Measurements from ENCODE around the gene NLRC3.

Gene NLRC3

DNA sequence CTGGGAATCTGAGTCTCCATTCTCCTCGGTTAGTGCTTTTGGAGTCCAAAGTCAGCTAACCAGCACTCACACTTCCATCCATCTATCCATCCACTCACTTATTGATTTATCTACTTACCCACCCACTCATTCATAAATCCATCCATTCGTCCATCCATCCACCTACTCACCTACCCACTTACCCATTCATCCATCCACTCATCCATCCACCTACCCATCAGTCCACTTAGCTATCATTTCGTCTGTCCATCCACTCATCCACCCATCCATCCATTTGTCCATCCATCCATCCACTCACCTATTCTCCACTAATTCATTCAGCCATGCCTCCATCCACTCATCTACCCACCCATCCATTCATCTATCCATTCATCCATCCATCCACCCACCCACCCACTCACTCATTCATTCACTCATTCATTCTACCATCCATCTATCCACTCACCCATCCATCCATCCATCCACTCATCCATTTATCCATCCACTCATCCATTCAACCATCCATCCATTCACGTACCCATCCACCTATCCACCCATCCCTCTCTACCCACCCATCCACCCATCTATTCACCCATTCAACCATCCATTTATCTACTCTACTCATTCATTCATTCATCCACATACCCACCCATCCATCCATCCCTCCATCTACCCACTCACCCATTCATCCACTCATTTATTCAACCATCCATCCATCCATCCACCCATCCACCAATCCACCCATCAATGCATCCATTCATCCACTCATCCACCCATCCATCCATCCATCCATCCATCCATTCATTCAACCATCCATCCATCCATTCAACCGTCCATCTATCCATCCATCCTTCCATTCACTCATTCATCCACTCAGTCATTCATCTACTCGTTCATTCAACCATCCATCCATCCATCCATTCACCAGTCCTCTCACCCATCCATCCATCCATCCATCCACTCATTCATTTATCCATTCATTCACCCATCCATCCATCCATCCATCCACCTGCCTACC lies 26.1 kb downstream of the NLRC3 start:
- H3K27ac Mint-ChIP-seq, result peak overlapping the region; percentile 62
- peaks cover 24% of the 10 kb centered on the region for H3K36me3 Mint-ChIP-seq
- no peaks in the 10 kb centered on the region for H3K27me3 Mint-ChIP-seq
- no peaks in the 10 kb centered on the region for H3K9me3 Mint-ChIP-seq (ENCODE audit: low read depth)
- peaks cover 3% of the 10 kb centered on the region for H3K4me1 Mint-ChIP-seq (ENCODE audit: low read depth)
- no peak overlapping the region for H3K4me3 Mint-ChIP-seq

DNA sequence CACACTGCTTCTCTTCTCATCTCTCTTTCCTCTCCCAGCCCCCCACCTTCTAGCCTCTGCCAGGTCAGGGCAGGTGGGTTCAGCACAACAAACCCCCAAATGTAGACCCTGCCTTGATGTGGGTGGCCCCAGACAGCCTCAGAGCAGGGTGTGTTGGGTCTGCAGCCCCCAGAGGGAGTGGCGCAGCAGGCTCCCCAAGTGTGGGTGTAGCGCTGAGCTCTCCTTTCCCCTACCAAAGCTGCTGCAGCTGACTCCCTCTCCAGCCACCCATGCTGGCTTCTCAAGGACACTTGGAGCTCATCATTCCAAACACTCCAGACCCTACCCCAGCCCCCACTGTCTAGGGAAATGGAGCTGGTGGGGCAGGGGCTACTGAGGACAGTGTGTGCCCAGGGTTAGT lies 27.3 kb downstream of the NLRC3 start:
- H3K4me3 Mint-ChIP-seq, result no peak overlapping the region
- no peaks in the 10 kb centered on the region for H3K27me3 Mint-ChIP-seq
- H3K27ac Mint-ChIP-seq, result no peak overlapping the region
- H3K9me3 Mint-ChIP-seq (ENCODE audit: low read depth), result no peaks in the 10 kb centered on the region
- peaks cover 23% of the 10 kb centered on the region for H3K36me3 Mint-ChIP-seq
- peaks cover 3% of the 10 kb centered on the region for H3K4me1 Mint-ChIP-seq (ENCODE audit: low read depth)

DNA sequence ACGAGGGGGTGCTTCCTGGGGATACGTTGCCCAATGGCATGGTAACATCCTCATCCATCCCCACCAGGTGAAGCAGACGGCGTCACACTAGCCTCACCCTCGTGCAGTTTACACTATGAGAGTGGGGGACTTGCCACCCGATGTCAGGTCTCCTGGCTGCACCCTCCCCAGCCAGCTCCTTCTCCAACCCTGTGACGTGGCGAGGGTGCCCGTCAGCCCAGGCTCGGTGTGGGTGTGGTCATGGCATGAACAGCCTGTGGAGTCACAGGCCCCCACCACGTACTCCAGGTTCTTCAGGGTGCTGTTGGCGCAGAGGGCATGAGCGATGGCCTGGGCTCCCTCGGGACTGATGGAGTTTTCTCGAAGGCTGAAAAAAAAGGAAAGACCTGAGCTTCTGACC lies 28.3 kb downstream of the NLRC3 start:
- H3K9me3 Mint-ChIP-seq (ENCODE audit: low read depth), result no peaks in the 10 kb centered on the region
- no peaks in the 10 kb centered on the region for H3K27me3 Mint-ChIP-seq
- H3K4me1 Mint-ChIP-seq (ENCODE audit: low read depth), result no peaks in the 10 kb centered on the region
- H3K4me3 Mint-ChIP-seq, result no peak overlapping the region
- H3K27ac Mint-ChIP-seq, result no peak overlapping the region
- H3K36me3 Mint-ChIP-seq, result peaks cover 20% of the 10 kb centered on the region

DNA sequence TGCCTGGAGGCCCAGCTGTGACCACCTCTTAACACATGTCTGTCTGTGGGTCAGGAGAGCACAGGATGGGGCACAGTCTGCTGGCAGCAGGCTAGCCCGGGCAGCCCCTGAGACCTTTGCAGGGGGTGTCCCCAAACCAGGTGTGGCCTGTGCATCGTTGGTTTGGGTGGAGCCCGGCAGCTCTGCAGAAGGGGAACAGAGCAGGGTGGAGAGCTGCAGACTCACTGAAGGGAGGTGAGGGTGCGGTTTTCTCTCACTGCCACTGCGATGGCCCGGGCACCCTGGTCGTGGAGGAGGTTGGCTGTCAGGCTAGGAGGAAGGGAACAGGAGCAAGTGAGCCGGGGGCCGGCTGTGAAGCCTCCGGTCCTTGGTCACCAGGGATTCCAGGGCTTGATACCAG lies 28.8 kb downstream of the NLRC3 start:
- Mint-ChIP-seq H3K9me3 (ENCODE audit: low read depth) (no peaks in the 10 kb centered on the region), H3K4me3 (no peak overlapping the region), H3K27ac (no peak overlapping the region), H3K36me3 (peaks cover 20% of the 10 kb centered on the region), H3K27me3 (no peaks in the 10 kb centered on the region), H3K4me1 (ENCODE audit: low read depth) (no peaks in the 10 kb centered on the region)

DNA sequence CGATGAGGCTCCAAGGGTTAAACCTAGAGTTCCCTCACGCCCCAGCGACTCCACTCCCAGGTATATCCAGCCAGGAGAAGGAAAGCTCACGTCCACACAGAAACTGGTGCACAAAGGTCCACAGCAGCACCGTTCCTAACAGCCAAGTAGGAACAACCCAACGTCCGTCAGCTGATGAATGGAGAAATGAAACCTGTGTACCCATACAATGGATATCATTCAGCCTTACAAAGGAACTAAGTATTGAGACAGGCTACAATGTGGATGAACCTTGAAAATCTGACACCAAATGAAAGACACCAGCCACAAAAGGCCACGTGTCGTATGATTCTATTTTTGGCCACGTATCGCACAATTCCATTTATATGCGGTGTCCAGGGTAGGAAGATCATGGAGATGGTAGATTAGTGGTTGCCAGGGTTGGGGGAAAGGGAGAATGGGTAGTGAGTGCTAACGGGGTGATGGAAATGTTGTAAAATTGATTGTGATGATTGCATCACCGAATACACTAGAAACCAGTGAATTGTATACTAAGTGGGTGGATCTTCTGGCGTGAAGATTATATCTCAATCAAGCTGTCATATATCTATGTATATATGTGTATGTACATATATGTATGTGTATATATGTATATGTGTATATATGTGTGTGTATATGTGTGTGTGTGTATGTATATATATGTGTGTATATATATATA lies 30.1 kb downstream of the NLRC3 start:
- Mint-ChIP-seq H3K27me3 (no peaks in the 10 kb centered on the region), H3K4me3 (no peak overlapping the region), H3K4me1 (ENCODE audit: low read depth) (no peaks in the 10 kb centered on the region), H3K27ac (peak overlapping the region; percentile 50), H3K36me3 (peaks cover 19% of the 10 kb centered on the region), H3K9me3 (ENCODE audit: low read depth) (no peaks in the 10 kb centered on the region)

DNA sequence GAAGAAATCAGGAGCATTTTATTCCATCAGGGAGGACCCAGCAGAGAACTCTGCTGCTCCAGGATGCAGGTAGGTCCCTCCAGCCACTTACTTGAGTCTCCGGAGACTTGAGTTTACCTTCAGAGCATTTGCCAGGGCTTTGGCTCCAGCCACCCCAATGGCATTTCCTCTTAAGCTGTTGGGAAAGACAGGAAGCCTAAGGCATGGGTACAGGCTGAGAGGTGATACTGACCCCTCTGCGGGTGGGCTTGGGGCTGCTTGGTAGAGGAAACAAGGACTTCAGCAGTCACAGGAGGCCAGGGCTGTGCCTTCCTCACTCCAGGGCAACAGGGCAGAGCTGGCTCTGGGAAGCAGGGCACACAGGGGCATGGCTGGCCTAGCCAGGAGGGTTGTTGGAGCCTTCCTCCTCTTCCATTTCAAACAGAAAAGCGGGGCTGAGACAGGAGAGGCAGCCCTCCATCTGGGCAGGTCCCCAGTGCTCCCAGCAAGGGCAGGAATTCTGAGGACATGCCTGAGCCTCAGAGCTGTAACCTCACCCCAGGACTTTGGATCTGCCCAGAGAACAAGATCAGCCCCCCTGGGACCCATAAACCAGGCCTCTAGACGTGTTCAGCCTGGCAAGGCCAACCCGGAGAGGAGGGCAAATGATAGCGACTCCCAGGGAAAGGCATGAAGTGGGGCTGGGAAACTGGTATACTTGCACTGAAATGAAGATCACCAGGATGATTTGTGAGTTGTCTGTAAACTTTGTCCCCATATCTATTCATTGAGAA lies 34.4 kb downstream of the NLRC3 start:
- Mint-ChIP-seq H3K27ac (peak overlapping the region; percentile 61), H3K27me3 (no peaks in the 10 kb centered on the region), H3K9me3 (ENCODE audit: low read depth) (no peaks in the 10 kb centered on the region), H3K4me3 (no peak overlapping the region), H3K36me3 (peaks cover 3% of the 10 kb centered on the region), H3K4me1 (ENCODE audit: low read depth) (no peaks in the 10 kb centered on the region)

DNA sequence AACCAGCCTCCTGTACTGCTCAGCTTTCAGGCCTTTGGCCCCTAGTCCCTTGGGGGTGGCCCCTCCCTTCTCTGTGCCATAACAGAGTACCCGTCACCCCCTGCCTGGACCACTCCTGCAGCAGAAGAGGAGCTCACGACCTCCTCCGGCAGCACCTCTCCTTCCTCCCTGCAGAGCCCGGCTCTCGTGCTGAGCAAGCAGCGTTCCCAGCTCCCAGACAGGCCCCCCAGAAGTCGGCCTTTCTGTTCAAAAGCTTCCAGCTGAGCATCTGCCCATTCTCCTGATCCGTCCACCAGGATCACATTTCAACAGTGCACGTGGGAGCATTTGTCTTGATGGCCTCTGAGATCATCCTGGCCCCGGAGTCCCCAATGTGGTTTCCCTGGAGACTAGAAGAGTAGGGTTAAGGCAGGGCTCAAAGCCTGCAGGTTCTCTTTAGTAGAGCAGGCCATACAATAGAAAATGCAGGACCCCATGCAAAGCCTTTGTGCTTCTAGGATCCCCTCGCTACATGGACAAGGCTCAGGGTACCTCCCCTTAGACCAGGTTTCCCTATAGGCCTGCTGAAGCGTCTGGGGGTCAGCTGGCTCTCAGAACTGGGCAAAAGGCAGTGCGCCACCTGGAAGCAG lies 35.6 kb downstream of the NLRC3 start:
- Mint-ChIP-seq H3K4me1 (ENCODE audit: low read depth) (no peaks in the 10 kb centered on the region), H3K4me3 (no peak overlapping the region), H3K27ac (peak overlapping the region; percentile 47), H3K27me3 (no peaks in the 10 kb centered on the region), H3K36me3 (no peaks in the 10 kb centered on the region), H3K9me3 (ENCODE audit: low read depth) (no peaks in the 10 kb centered on the region)

DNA sequence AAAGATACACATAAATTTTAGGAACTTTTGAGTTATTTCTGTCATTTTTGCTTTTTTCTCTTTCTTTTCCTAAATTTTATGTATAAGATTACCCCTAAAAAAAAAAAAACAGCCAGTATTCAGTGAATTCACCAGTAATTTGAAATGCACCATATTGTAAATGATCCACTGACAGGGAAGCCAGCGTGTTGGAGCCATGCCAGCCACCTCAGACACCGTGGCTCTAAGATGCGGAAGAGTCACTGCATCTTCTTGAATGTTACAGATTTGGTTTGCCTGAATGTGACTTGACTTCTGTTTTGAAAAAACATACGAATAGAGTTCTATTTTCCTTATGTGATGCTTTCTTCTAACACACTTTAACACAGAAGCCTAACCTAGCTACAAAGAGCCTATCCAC lies 39.0 kb downstream of the NLRC3 start:
- Mint-ChIP-seq H3K4me1 (ENCODE audit: low read depth) (peaks cover 5% of the 10 kb centered on the region), H3K27ac (no peak overlapping the region), H3K4me3 (no peak overlapping the region), H3K9me3 (ENCODE audit: low read depth) (no peaks in the 10 kb centered on the region), H3K36me3 (no peaks in the 10 kb centered on the region), H3K27me3 (no peaks in the 10 kb centered on the region)

DNA sequence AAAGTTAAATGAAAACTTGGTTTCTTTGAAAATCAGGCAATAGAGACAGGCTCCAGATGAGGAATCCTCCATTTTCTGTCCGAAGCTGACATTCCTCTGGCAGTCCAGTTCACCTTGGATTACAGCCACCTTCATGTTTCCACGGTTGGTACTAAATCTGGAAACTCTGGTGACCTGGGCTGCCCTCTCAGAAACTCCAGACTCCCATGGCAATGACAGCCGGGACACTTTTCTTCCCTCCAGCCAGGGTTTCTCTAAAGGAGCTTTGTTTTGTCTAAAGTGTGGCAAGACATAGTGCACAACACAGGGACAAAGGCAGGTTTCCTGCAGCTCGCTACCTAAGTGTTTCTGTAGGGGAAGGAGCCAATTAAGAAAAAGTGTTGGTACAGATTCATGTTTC lies 40.4 kb downstream of the NLRC3 start:
- H3K9me3 Mint-ChIP-seq (ENCODE audit: low read depth), result no peaks in the 10 kb centered on the region
- H3K27ac Mint-ChIP-seq, result peak overlapping the region; percentile 10
- no peaks in the 10 kb centered on the region for H3K27me3 Mint-ChIP-seq
- H3K4me1 Mint-ChIP-seq (ENCODE audit: low read depth), result peaks cover 5% of the 10 kb centered on the region
- H3K4me3 Mint-ChIP-seq, result no peak overlapping the region
- no peaks in the 10 kb centered on the region for H3K36me3 Mint-ChIP-seq

DNA sequence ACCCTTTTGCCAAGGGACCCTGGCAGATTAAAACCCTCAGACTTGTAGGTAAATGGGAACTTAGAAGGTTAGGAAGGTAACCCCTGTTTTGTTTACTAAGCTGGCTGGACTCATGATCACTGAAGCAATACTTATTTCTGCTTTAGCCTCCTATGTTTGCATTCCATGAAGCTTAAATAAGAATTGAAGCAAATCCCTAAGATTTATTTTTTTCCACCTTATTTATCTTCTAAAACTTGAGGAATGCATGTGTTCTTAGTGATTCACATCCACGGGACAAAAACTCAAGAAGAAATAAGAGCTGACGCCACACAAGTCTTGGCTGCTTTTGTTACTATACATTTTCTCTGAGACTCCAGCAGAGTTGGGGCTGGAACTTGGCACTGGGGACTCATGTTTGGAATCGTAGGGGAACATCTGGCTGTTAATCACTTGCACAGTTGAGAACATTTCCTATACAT lies 40.9 kb downstream of the NLRC3 start:
- H3K9me3 Mint-ChIP-seq (ENCODE audit: low read depth), result no peaks in the 10 kb centered on the region
- no peaks in the 10 kb centered on the region for H3K36me3 Mint-ChIP-seq
- peaks cover 5% of the 10 kb centered on the region for H3K4me1 Mint-ChIP-seq (ENCODE audit: low read depth)
- H3K4me3 Mint-ChIP-seq, result no peak overlapping the region
- no peaks in the 10 kb centered on the region for H3K27me3 Mint-ChIP-seq
- H3K27ac Mint-ChIP-seq, result peak overlapping the region; percentile 10

DNA sequence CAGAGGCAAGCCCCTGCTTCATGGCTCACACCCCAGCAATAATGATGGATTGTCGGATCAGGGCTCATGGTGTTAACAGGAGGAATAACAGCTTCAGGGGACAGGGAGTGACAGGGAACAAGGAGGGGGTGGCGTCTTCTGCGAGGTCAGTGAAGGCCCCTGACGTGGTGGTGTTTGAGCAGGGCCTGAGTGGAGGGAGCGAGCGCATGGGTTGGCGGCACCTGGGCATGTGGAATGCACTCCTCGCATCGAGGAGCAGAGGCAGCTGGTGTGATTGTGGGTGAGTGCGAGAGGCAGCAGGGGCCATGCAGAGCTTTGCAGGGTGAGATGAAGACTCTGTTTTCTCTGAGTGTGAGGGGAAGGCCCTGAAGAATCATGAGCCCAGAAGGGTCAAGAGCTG lies 43.1 kb downstream of the NLRC3 start:
- Mint-ChIP-seq H3K4me1 (ENCODE audit: low read depth) (peaks cover 5% of the 10 kb centered on the region), H3K4me3 (no peak overlapping the region), H3K27ac (peak overlapping the region; percentile 66), H3K27me3 (no peaks in the 10 kb centered on the region), H3K36me3 (no peaks in the 10 kb centered on the region), H3K9me3 (ENCODE audit: low read depth) (no peaks in the 10 kb centered on the region)

DNA sequence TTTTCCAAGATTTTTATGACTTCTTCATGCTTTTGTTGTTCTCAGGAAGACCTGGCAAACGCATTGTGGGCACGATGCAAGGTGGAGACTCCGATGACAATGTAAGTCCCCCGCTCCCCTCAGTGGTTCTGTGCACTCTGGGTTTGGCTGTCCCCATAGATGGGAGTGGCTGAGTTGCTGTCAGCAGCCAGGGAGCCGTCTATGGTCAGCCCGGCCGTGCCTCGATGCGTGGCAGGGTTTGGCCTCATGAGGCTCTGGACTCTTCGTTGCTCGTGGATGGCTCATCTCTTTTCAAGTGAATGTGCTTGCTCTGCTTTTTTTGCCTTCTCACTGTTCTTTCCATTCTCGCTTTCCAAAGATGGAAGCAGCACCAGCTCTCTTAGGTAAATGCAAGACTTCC lies 44.5 kb downstream of the NLRC3 start:
- no peaks in the 10 kb centered on the region for H3K9me3 Mint-ChIP-seq (ENCODE audit: low read depth)
- no peaks in the 10 kb centered on the region for H3K27me3 Mint-ChIP-seq
- peaks cover 7% of the 10 kb centered on the region for H3K4me1 Mint-ChIP-seq (ENCODE audit: low read depth)
- no peak overlapping the region for H3K4me3 Mint-ChIP-seq
- H3K36me3 Mint-ChIP-seq, result no peaks in the 10 kb centered on the region
- no peak overlapping the region for H3K27ac Mint-ChIP-seq

DNA sequence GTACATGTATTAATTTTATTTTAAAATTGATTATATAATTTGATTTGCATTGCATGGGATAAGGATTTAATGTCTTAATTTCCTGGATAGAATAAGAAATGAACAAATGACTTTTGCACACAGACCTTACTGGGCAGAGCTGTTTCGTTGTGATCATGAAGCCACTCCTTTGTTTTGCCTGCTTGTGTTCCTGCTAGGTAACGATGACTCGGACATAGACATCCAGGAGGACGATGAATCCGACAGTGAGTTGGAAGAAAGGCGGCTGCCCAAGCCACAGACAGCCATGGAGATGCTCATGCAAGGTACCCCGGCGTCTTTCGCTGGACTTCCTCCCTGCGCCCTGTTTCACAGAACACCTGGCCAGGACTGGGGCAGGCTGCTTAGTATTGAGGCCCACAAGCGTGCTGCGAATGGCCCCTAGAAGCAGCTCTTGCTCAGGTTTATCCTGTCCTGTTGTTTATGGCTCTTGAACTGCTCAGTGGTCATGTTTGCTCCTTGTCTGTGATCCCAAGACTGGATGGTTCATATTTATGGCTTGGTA lies 46.8 kb downstream of the NLRC3 start:
- H3K36me3 Mint-ChIP-seq, result no peaks in the 10 kb centered on the region
- H3K9me3 Mint-ChIP-seq (ENCODE audit: low read depth), result no peaks in the 10 kb centered on the region

DNA sequence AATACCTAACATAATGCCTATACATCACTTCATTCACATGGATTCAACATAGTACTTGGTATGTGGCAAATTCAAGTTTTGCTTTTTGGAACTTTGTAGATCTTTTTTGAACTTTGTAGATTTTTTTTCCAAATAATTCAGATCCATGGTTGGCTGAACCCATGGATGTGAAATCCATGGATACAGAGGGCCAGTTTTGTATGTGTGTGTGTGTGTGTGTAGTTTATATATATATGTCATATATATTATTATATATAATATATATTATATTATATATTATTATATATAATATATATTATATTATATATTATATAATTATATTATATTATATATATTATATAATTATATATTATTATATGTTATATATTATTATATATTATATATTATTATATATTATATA lies 48.0 kb downstream of the NLRC3 start:
- no peak overlapping the region for H3K27ac Mint-ChIP-seq
- peaks cover 6% of the 10 kb centered on the region for H3K4me1 Mint-ChIP-seq (ENCODE audit: low read depth)
- H3K36me3 Mint-ChIP-seq, result no peaks in the 10 kb centered on the region
- no peak overlapping the region for H3K4me3 Mint-ChIP-seq
- no peaks in the 10 kb centered on the region for H3K9me3 Mint-ChIP-seq (ENCODE audit: low read depth)
- no peaks in the 10 kb centered on the region for H3K27me3 Mint-ChIP-seq

More for the DNA sequence above, 46.8 kb downstream of the NLRC3 start:
- Mint-ChIP-seq H3K4me1 (ENCODE audit: low read depth) (peaks cover 8% of the 10 kb centered on the region), H3K27ac (no peak overlapping the region), H3K4me3 (no peak overlapping the region), H3K27me3 (no peaks in the 10 kb centered on the region)
